GM13976 (cell line): ENCODE results near the gene CNTFR.
"Not testable (repeated sequence)": the region's sequence is repeated elsewhere in the genome, so short reads cannot be mapped to it uniquely, and the experiment has no call there.

Experiments
- DNase-seq: peaks from one replicate; pipeline ENCODE4 v3.0.0; 2012; ENCODE audit warnings: low spot score
- in situ Hi-C: fragments of 300-500 bp; cut with MboI; formaldehyde crosslinking; loops from one replicate; pipeline ENCODE4 v1.12.0; 2022; ENCODE audit warnings: low sequenced_read_pairs, mixed read lengths, inconsistent platforms; ENCODE audit not compliant: unreplicated experiment
- TF ChIP-seq, protein P1 (sequence below): IDR thresholded peaks from 2 replicates; pipeline ENCODE4 v1.5.1; 2012; ENCODE audit warnings: borderline replicate concordance, mild to moderate bottlenecking; ENCODE audit not compliant: insufficient read depth; ENCODE audit errors: extremely low read depth, missing control alignments, control extremely low read depth

CNTFR gene, protein sequence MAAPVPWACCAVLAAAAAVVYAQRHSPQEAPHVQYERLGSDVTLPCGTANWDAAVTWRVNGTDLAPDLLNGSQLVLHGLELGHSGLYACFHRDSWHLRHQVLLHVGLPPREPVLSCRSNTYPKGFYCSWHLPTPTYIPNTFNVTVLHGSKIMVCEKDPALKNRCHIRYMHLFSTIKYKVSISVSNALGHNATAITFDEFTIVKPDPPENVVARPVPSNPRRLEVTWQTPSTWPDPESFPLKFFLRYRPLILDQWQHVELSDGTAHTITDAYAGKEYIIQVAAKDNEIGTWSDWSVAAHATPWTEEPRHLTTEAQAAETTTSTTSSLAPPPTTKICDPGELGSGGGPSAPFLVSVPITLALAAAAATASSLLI

DNA sequence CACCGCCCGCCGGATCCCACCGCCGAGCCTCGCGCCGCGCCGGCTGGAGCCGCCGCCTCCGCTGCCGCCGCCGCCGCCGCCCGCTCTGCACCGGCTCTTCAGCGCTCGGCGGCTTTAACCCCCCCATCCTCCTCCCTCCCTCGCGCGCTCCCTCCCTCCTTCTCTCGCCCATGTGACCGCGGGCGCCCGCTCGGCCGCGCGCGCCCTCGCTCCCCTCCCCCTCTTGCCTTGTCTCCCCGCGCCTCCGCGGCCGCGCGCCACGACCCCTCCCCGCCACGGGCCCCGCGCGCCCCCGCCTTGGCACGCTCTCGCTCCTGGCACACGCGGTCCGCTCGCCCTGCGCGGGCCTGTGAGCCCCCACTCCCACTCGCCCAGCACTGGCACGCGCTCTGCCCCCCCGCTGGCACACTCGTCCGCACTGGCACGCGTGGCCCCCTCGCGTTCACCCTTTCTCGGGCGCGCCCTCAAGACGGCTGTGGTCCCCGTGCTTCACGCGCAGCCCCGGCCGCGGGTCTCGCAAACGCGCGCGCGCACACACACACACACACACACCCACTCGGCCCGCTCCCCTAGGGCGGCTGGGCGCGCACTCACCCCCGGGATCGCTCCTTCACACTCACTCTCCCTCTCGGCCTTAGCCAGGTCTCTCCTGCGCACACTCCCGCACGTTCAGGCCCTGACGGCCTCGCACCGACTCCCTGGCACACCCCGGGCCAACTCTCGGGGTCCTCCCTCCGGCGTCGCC lies at the start of gene CNTFR:
Gene CNTFR, minus strand, starts transcription at position 89 of the 745 bp plus-strand sequence. CDS start 20,743 bp downstream, outside the sequence.
- peak; percentile 31 for DNase-seq
- TF ChIP-seq, protein P1, sequence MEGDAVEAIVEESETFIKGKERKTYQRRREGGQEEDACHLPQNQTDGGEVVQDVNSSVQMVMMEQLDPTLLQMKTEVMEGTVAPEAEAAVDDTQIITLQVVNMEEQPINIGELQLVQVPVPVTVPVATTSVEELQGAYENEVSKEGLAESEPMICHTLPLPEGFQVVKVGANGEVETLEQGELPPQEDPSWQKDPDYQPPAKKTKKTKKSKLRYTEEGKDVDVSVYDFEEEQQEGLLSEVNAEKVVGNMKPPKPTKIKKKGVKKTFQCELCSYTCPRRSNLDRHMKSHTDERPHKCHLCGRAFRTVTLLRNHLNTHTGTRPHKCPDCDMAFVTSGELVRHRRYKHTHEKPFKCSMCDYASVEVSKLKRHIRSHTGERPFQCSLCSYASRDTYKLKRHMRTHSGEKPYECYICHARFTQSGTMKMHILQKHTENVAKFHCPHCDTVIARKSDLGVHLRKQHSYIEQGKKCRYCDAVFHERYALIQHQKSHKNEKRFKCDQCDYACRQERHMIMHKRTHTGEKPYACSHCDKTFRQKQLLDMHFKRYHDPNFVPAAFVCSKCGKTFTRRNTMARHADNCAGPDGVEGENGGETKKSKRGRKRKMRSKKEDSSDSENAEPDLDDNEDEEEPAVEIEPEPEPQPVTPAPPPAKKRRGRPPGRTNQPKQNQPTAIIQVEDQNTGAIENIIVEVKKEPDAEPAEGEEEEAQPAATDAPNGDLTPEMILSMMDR = no peak
- in situ Hi-C loops = no loop called here

DNA sequence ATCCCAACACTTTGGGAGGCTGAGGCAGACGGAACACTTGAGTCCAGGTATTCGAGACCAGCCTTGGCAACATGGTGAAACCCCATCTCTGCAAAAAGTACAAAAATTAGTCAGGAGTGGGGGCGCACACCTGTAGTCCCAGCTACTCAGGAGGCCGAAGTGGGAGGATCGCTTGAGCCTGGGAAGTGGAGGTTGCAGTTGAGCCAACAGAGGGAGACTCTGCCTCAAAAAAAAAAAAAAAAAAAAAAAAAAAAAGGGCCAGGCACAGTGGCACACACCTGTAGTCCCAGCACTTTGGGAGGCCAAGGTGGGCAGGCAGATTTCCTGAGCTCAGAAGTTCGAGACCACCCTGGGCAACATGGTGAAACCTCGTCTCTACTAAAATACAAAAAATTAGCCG lies 49.8 kb upstream of the CNTFR start:
- in situ Hi-C loops, DNase-seq: not testable (repeated sequence)

DNA sequence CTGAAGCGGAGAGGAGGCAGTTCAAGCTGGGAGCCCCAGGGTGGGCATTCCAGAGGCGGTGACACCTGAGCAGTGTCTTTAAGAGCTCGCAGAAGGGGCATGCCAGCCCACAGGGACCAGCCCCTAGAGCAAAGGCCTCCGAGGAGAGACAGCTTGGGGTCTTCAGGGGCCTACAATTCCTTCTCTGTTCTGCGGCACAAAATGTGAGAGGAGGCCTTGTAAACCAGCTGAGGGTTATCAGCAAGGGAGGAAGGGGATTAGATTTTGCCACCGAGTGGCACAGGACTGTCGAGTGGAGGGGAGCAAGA lies 48.6 kb upstream of the CNTFR start:
- DNase-seq = no peak
- TF ChIP-seq, protein P1 = no peak
- in situ Hi-C loops = no loop called here

DNA sequence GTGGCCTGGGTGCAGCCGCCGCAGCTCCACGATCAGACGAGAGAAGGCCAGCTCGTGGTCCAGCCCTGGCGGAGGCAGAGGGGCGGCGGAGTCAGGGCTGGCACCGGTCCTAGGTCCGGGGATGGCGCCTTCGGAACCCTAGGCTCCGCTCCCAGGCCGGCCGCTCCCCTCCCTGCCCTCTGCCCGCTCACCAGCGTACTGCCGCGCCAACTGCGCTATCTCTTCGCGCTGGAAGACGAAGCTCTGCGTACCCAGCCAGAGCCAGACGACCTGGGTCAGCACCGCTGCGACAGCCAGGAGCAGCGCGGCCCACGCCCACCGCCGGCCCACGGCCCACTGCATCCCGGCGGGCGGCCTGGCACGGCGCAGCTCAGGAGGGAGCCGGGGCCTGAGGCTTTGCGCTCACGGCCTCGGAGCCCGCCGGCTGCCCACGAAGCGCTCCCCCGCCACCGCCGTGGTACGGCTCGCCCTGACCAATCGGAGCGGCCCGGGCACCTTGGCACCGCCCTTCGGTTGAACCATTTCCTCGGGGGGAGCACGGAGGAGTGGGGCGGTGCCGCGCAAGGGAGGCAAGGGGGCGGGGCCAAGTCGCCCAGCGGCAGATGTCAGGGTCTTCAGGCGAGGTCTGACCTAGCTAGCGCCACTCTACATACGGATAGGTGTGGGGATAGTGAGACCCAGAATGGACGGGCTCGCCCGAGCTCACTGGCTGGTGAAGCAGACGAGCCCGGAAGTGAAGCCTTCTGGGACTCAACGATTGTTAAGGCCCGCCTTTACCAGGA lies 48.0 kb upstream of the CNTFR start, which contains the start of gene SIGMAR1:
Gene SIGMAR1, minus strand, starts transcription at position 432 of the 782 bp plus-strand sequence. Its CDS starts 90 bp downstream, at position 342.
- in situ Hi-C loops = no loop called here
- DNase-seq = peak; percentile 94
- TF ChIP-seq, protein P1 = no peak

DNA sequence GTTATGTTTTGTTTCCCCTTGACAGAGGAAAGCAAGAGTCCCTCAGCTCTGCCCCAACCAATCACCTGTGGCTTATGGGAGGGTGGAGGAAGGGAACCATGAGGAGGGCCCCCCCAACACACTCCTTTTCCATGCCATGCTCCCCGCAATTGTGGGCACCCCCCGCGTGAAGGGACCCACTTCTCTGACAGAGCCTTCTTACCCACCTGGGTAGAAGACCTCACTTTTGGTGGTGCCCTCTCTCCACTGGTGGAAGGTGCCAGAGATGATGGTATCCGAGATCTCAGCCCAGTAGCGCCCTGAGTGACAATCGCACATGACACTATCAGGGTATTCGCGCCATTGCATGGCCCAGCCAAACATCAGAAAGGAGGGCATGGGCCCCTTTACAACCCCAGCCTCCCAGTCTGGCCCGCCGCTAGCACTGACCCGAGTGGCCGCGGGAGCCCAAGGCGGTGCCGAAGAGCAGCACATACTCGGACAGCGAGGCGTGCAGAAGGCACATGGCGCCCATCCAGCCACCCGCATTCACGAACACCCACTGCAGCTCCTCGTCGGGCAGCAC lies 47.3 kb upstream of the CNTFR start:
- in situ Hi-C loops = no loop called here
- TF ChIP-seq, protein P1 = no peak
- no peak for DNase-seq

DNA sequence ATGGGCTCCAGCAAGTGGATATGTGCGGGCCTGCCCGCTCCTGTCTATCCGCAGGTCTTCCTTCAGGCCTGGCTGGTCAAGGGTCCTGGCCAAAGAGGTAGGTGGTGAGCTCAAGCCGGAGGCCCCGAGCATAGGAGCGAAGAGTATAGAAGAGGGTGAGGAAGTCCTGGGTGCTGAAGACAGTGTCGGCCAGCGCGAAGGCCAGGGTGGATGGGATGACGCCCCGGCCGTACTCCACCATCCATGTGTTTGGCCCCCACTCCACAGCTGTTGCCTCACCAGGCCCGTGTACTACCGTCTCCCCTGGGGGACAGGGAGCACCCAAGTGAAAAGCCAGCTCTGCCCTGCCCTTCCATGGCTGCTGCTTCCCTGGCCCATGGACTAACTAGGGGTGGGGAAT lies 46.0 kb upstream of the CNTFR start:
- in situ Hi-C loops = no loop called here
- TF ChIP-seq, protein P1 = no peak
- no peak for DNase-seq
